GM21528 (cell line): Measurements from ENCODE around the gene RGCC.
"Not testable (repeated sequence)": the region's sequence is repeated elsewhere in the genome, so short reads cannot be mapped to it uniquely, and the experiment has no call there.

Source experiments
- ATAC-seq: cut with Tn5 transposase; IDR thresholded peaks from one replicate; pipeline ENCODE4 v1.9.1; 2021; ENCODE audit warnings: mild to moderate bottlenecking, moderate library complexity; ENCODE audit not compliant: unreplicated experiment, low FRiP score

Gene RGCC

GRCh38 chr13:41456768-41457588 lies at the start of gene RGCC:
Gene RGCC, plus strand, starts transcription at chr13:41457550. Its CDS starts 158 bp downstream, at chr13:41457708.
- ATAC-seq = peak; percentile 63

GRCh38 chr13:41408121-41408520 lies 49.2 kb upstream of the RGCC start:
- no peak for ATAC-seq

GRCh38 chr13:41408746-41409145 lies 48.6 kb upstream of the RGCC start:
- no peak for ATAC-seq

GRCh38 chr13:41409611-41410010 lies 47.7 kb upstream of the RGCC start:
- ATAC-seq = no peak

GRCh38 chr13:41411060-41411459 lies 46.3 kb upstream of the RGCC start:
- ATAC-seq = no peak

GRCh38 chr13:41411522-41411921 lies 45.8 kb upstream of the RGCC start:
- ATAC-seq = no peak

- no peak for ATAC-seq
Measured at GRCh38 chr13:41413872-41414271, 43.5 kb upstream of the RGCC start.

- ATAC-seq = no peak
Measured at GRCh38 chr13:41416276-41416675, 41.1 kb upstream of the RGCC start.

- ATAC-seq = no peak
Measured at GRCh38 chr13:41418027-41418426, 39.3 kb upstream of the RGCC start.

GRCh38 chr13:41418731-41419130 lies 38.6 kb upstream of the RGCC start:
- no peak for ATAC-seq

GRCh38 chr13:41419206-41419605 lies 38.1 kb upstream of the RGCC start:
- ATAC-seq = no peak

- no peak for ATAC-seq
Measured at GRCh38 chr13:41420146-41420545, 37.2 kb upstream of the RGCC start.

GRCh38 chr13:41421330-41421729 lies 36.0 kb upstream of the RGCC start:
- ATAC-seq = not testable (repeated sequence)

GRCh38 chr13:41421983-41422382 lies 35.4 kb upstream of the RGCC start:
- ATAC-seq = not testable (repeated sequence)

- ATAC-seq = not testable (repeated sequence)
Measured at GRCh38 chr13:41423259-41423658, 34.1 kb upstream of the RGCC start.

- not testable (repeated sequence) for ATAC-seq
Measured at GRCh38 chr13:41424675-41425074, 32.7 kb upstream of the RGCC start.

GRCh38 chr13:41426047-41426446 lies 31.3 kb upstream of the RGCC start:
- ATAC-seq = no peak

- ATAC-seq = no peak
Measured at GRCh38 chr13:41427666-41428065, 29.7 kb upstream of the RGCC start.

- ATAC-seq = no peak
Measured at GRCh38 chr13:41428155-41428554, 29.2 kb upstream of the RGCC start.

- ATAC-seq = not testable (repeated sequence)
Measured at GRCh38 chr13:41434030-41434429, 23.3 kb upstream of the RGCC start.

- no peak for ATAC-seq
Measured at GRCh38 chr13:41434831-41435520, 22.4 kb upstream of the RGCC start.

- no peak for ATAC-seq
Measured at GRCh38 chr13:41443969-41444368, 13.4 kb upstream of the RGCC start.
